Measurements from ENCODE around the gene EDC4.

Gene EDC4

GRCh38 chr16:67871256-67871655, 1.6 kb upstream of the EDC4 start:
- H3K4me3 ChIP-seq (ENCODE audit: low read depth, low read length): no peak overlapping the region
- peaks cover 4% of the 10 kb centered on the region for H3K4me1 ChIP-seq
- no peaks in the 10 kb centered on the region for H3K27me3 ChIP-seq
- no peak for DNase-seq
- TF ChIP-seq CTCF (IDR thresholded peaks at IDR 0.05; ENCODE audit: low read depth, low read length): no peak
- peaks cover 53% of the 10 kb centered on the region for H3K36me3 ChIP-seq
- no peaks in the 10 kb centered on the region for H3K9me3 ChIP-seq

GRCh38 chr16:67872131-67872630, 671 bp upstream of the EDC4 start:
- H3K9me3 ChIP-seq: no peaks in the 10 kb centered on the region
- no peak for TF ChIP-seq CTCF (IDR thresholded peaks at IDR 0.05; ENCODE audit: low read depth, low read length)
- no peaks in the 10 kb centered on the region for H3K27me3 ChIP-seq
- peaks cover 4% of the 10 kb centered on the region for H3K4me1 ChIP-seq
- no peak for DNase-seq
- peak overlapping the region; percentile 98 for H3K4me3 ChIP-seq (ENCODE audit: low read depth, low read length)
- peaks cover 52% of the 10 kb centered on the region for H3K36me3 ChIP-seq

GRCh38 chr16:67873435-67874370, 851 bp downstream of the EDC4 start:
- Histone ChIP-seq H3K9me3 (no peaks in the 10 kb centered on the region), H3K4me1 (peaks cover 4% of the 10 kb centered on the region), H3K36me3 (peaks cover 52% of the 10 kb centered on the region), H3K27me3 (no peaks in the 10 kb centered on the region), H3K4me3 (ENCODE audit: low read depth, low read length) (peak overlapping the region; percentile 98)
- no peak for DNase-seq
- TF ChIP-seq CTCF (IDR thresholded peaks at IDR 0.05; ENCODE audit: low read depth, low read length): no peak

GRCh38 chr16:67874372-67874771, 1.5 kb downstream of the EDC4 start:
- no peak for DNase-seq
- peak overlapping the region; percentile 98; the same call in 1 of the 2 replicates for H3K4me3 ChIP-seq (ENCODE audit: low read depth, low read length)
- no peak for TF ChIP-seq CTCF (IDR thresholded peaks at IDR 0.05; ENCODE audit: low read depth, low read length)
- peaks cover 4% of the 10 kb centered on the region for H3K4me1 ChIP-seq
- no peaks in the 10 kb centered on the region for H3K9me3 ChIP-seq
- no peaks in the 10 kb centered on the region for H3K27me3 ChIP-seq
- peaks cover 52% of the 10 kb centered on the region for H3K36me3 ChIP-seq

- Histone ChIP-seq H3K27me3 (no peaks in the 10 kb centered on the region), H3K36me3 (peaks cover 57% of the 10 kb centered on the region), H3K4me1 (peaks cover 4% of the 10 kb centered on the region), H3K4me3 (ENCODE audit: low read depth, low read length) (no peak overlapping the region), H3K9me3 (no peaks in the 10 kb centered on the region)
- no peak for DNase-seq
- TF ChIP-seq CTCF (IDR thresholded peaks at IDR 0.05; ENCODE audit: low read depth, low read length): no peak
Observed at GRCh38 chr16:67877064-67877463, 4.2 kb downstream of the EDC4 start.

- H3K9me3 ChIP-seq: no peaks in the 10 kb centered on the region
- H3K36me3 ChIP-seq: peaks cover 68% of the 10 kb centered on the region
- H3K27me3 ChIP-seq: no peaks in the 10 kb centered on the region
- no peak overlapping the region for H3K4me3 ChIP-seq (ENCODE audit: low read depth, low read length)
- H3K4me1 ChIP-seq: peaks cover 4% of the 10 kb centered on the region
- TF ChIP-seq CTCF (IDR thresholded peaks at IDR 0.05; ENCODE audit: low read depth, low read length): no peak
- DNase-seq: no peak
Observed at GRCh38 chr16:67878232-67878631, 5.4 kb downstream of the EDC4 start.

Measured in BE2C (cell line).